ENCODE results near the gene PCNX1.

DNA sequence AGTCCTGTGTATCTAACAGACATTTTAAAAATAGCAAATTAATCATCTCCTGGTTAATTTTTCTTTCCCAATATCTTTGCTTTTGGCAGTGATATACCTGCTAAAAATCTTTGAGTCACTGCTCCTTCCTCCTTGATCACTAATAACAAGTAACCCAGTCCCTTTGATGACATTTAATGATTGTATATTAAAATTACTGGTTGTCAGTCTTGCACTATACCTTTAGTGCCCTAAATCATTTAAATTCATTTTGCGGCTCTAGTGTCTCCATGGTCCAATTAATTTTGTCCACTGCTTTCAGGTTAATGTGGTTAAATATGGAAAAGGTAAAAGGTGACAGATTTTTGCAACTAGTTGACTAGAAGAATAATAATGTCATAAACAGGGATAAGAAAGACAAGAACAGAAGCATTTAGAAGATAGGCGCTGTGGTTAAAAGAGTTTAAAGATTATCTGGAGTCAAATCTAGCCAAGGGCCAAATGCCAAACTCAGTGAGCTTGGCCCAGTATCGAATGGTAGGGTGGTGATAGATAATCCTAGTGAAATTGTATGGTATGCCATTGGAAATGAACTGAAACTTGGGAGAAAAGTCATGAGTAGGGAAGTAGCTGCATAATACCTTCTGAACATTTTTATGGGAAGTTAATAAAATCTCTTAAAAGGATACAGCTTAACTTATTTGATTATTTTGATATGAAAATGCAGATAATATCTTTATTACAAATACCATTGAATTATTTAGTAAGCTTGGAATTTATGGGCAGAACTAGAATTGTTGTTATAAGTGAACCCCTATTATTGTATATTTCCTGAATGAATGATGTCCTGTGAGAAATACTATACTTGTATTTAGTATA is 115.0 kb downstream of the PCNX1 start:
- TF ChIP-seq, protein P1, sequence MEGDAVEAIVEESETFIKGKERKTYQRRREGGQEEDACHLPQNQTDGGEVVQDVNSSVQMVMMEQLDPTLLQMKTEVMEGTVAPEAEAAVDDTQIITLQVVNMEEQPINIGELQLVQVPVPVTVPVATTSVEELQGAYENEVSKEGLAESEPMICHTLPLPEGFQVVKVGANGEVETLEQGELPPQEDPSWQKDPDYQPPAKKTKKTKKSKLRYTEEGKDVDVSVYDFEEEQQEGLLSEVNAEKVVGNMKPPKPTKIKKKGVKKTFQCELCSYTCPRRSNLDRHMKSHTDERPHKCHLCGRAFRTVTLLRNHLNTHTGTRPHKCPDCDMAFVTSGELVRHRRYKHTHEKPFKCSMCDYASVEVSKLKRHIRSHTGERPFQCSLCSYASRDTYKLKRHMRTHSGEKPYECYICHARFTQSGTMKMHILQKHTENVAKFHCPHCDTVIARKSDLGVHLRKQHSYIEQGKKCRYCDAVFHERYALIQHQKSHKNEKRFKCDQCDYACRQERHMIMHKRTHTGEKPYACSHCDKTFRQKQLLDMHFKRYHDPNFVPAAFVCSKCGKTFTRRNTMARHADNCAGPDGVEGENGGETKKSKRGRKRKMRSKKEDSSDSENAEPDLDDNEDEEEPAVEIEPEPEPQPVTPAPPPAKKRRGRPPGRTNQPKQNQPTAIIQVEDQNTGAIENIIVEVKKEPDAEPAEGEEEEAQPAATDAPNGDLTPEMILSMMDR (IDR thresholded peaks at IDR 0.05; ENCODE audit: insufficient read depth, low read length) = no peak
- TF ChIP-seq POLR2AphosphoS5 (IDR thresholded peaks at IDR 0.05; ENCODE audit: low read depth) = no peak
- TF ChIP-seq, protein P2, sequence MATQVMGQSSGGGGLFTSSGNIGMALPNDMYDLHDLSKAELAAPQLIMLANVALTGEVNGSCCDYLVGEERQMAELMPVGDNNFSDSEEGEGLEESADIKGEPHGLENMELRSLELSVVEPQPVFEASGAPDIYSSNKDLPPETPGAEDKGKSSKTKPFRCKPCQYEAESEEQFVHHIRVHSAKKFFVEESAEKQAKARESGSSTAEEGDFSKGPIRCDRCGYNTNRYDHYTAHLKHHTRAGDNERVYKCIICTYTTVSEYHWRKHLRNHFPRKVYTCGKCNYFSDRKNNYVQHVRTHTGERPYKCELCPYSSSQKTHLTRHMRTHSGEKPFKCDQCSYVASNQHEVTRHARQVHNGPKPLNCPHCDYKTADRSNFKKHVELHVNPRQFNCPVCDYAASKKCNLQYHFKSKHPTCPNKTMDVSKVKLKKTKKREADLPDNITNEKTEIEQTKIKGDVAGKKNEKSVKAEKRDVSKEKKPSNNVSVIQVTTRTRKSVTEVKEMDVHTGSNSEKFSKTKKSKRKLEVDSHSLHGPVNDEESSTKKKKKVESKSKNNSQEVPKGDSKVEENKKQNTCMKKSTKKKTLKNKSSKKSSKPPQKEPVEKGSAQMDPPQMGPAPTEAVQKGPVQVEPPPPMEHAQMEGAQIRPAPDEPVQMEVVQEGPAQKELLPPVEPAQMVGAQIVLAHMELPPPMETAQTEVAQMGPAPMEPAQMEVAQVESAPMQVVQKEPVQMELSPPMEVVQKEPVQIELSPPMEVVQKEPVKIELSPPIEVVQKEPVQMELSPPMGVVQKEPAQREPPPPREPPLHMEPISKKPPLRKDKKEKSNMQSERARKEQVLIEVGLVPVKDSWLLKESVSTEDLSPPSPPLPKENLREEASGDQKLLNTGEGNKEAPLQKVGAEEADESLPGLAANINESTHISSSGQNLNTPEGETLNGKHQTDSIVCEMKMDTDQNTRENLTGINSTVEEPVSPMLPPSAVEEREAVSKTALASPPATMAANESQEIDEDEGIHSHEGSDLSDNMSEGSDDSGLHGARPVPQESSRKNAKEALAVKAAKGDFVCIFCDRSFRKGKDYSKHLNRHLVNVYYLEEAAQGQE (IDR thresholded peaks at IDR 0.05; ENCODE audit: insufficient replicate concordance, low read depth) = no peak
- TF ChIP-seq GABPA (IDR thresholded peaks at IDR 0.05; ENCODE audit: low read depth) = no peak
- TF ChIP-seq SPI1 (IDR thresholded peaks at IDR 0.05; ENCODE audit: borderline replicate concordance, low read depth) = no peak
